SK-N-SH treated with all-trans-retinoic acid at 6 μM for 48 hours (cell line): Measurements from ENCODE around the gene DMD.

ENCODE experiments used
- ATAC-seq: fragments of 200-7000 bp; cut with Tn5 transposase; 3 replicates; pipeline ENCODE4 v1.9.1; 2020; ENCODE audit warnings: mild to moderate bottlenecking, moderate library complexity
- ARNTL ChIP-seq: fragments of 450-650 bp; formaldehyde crosslinking; IDR thresholded peaks from 2 replicates; pipeline ENCODE4 v1.5.0; 2020; ENCODE audit warnings: low read depth, mild to moderate bottlenecking, moderate library complexity, borderline replicate concordance
- BACH2 ChIP-seq: fragments of 250-450 bp; sonication (Bioruptor Pico); IDR thresholded peaks from 2 replicates; pipeline ENCODE4 v1.9.0; 2021; ENCODE audit warnings: mild to moderate bottlenecking, borderline replicate concordance
- CREB5 ChIP-seq: fragments of 250-450 bp; sonication (Bioruptor Pico); IDR thresholded peaks from 2 replicates; pipeline ENCODE4 v1.5.1; 2020; ENCODE audit warnings: low read depth, mild to moderate bottlenecking, moderate library complexity
- CSRNP3 ChIP-seq: fragments of 250-450 bp; sonication (Bioruptor Pico); IDR thresholded peaks from 2 replicates; pipeline ENCODE4 v1.5.1; 2021; ENCODE audit warnings: mild to moderate bottlenecking, moderate library complexity
- ESRRG ChIP-seq: fragments of 250-450 bp; sonication (Bioruptor Pico); IDR thresholded peaks from 2 replicates; pipeline ENCODE4 v1.6.1; 2021; ENCODE audit warnings: mild to moderate bottlenecking
- GLIS3 ChIP-seq: fragments of 250-450 bp; sonication (Bioruptor Pico); IDR thresholded peaks from 2 replicates; pipeline ENCODE4 v1.5.0; 2020; ENCODE audit warnings: mild to moderate bottlenecking, moderate library complexity
- ISL1 ChIP-seq: fragments of 250-450 bp; sonication (Bioruptor Pico); IDR thresholded peaks from 2 replicates; pipeline ENCODE4 v2.1.2; 2022; ENCODE audit warnings: mild to moderate bottlenecking, moderate library complexity
- OSR1 ChIP-seq: fragments of 250-450 bp; sonication (Bioruptor Pico); IDR thresholded peaks from 2 replicates; pipeline ENCODE4 v1.8.0; 2022; ENCODE audit warnings: moderate library complexity, mild to moderate bottlenecking, inconsistent platforms
- PPARA ChIP-seq: fragments of 250-450 bp; sonication (Bioruptor Pico); IDR thresholded peaks from 2 replicates; pipeline ENCODE4 v1.5.0; 2020; ENCODE audit warnings: mild to moderate bottlenecking, borderline replicate concordance
- RARB ChIP-seq: fragments of 250-450 bp; sonication (Bioruptor Pico); IDR thresholded peaks from 2 replicates; pipeline ENCODE4 v1.8.0; 2021; ENCODE audit warnings: mild to moderate bottlenecking, moderate library complexity
- SNAI2 ChIP-seq: fragments of 250-450 bp; sonication (Bioruptor Pico); IDR thresholded peaks from 2 replicates; pipeline ENCODE4 v1.5.0; 2020; ENCODE audit warnings: mild to moderate bottlenecking, moderate library complexity
- TCF4 ChIP-seq: fragments of 250-450 bp; sonication (Bioruptor Pico); IDR thresholded peaks from 2 replicates; pipeline ENCODE4 v1.8.0; 2021; ENCODE audit warnings: mild to moderate bottlenecking, moderate library complexity, borderline replicate concordance
- TSHZ2 ChIP-seq: fragments of 250-450 bp; sonication (Bioruptor Pico); IDR thresholded peaks from 2 replicates; pipeline ENCODE4 v1.5.0; 2020; ENCODE audit warnings: mild to moderate bottlenecking, moderate library complexity
- ZC3H10 ChIP-seq: fragments of 250-450 bp; sonication (Bioruptor Pico); IDR thresholded peaks from 2 replicates; pipeline ENCODE4 v1.5.1; 2021; ENCODE audit warnings: mild to moderate bottlenecking, moderate library complexity
- ZFP3 ChIP-seq: fragments of 250-450 bp; sonication (Bioruptor Pico); IDR thresholded peaks from 2 replicates; pipeline ENCODE4 v1.5.0; 2020; ENCODE audit warnings: mild to moderate bottlenecking, moderate library complexity
- ZNF565 ChIP-seq: fragments of 450-650 bp; formaldehyde crosslinking; conservative IDR thresholded peaks from 2 replicates; pipeline ENCODE4 v1.5.0; 2020; ENCODE audit warnings: low read depth, mild to moderate bottlenecking, moderate library complexity
- ZNF70 ChIP-seq: fragments of 450-650 bp; formaldehyde crosslinking; IDR thresholded peaks from 2 replicates; pipeline ENCODE4 v1.5.0; 2020; ENCODE audit warnings: mild to moderate bottlenecking, moderate library complexity
- ZNF8 ChIP-seq: fragments of 450-650 bp; formaldehyde crosslinking; IDR thresholded peaks from 2 replicates; pipeline ENCODE4 v1.5.0; 2020; ENCODE audit warnings: mild to moderate bottlenecking, moderate library complexity
- TF ChIP-seq, protein P1 (sequence below): fragments of 250-450 bp; sonication (Bioruptor Pico); IDR thresholded peaks from 2 replicates; pipeline ENCODE4 v1.8.0; 2021; ENCODE audit warnings: low read depth, mild to moderate bottlenecking, moderate library complexity, borderline replicate concordance

DMD gene

DNA sequence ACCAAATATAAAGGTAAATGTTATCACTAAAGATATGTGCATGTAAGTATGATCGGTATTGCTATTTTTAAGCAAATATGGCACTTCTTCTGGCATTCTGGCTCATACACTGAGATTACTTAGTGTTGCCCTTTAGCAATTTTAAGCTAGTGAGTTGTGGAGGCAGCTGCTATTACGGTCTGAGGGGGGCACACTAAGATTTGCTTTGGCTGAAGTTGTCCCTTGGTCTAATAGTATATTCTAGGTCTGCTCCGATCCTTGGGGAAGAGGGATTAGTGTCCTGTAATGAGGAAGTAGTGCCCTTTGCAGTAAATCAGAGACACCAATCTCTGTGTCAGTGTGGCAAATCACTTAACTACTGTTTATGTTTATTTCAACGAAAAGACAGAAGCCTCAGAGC, 1943.0 kb downstream of the DMD start:
- ATAC-seq, result no peak
- TF ChIP-seq BACH2 (CRISPR knock-in tag), result no peak
- no peak for TF ChIP-seq RARB (CRISPR knock-in tag)
- TF ChIP-seq TCF4, result no peak
- no peak for TF ChIP-seq CREB5 (CRISPR knock-in tag)
- TF ChIP-seq SNAI2 (CRISPR knock-in tag), result no peak
- TF ChIP-seq, protein P1, sequence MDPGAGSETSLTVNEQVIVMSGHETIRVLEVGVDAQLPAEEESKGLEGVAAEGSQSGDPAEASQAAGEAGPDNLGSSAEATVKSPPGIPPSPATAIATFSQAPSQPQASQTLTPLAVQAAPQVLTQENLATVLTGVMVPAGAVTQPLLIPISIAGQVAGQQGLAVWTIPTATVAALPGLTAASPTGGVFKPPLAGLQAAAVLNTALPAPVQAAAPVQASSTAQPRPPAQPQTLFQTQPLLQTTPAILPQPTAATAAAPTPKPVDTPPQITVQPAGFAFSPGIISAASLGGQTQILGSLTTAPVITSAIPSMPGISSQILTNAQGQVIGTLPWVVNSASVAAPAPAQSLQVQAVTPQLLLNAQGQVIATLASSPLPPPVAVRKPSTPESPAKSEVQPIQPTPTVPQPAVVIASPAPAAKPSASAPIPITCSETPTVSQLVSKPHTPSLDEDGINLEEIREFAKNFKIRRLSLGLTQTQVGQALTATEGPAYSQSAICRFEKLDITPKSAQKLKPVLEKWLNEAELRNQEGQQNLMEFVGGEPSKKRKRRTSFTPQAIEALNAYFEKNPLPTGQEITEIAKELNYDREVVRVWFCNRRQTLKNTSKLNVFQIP (CRISPR knock-in tag), result no peak
- TF ChIP-seq ESRRG (CRISPR knock-in tag), result no peak
- TF ChIP-seq CSRNP3 (CRISPR knock-in tag), result no peak
- TF ChIP-seq TSHZ2 (CRISPR knock-in tag), result no peak
- TF ChIP-seq ARNTL (CRISPR knock-in tag), result no peak
- TF ChIP-seq PPARA (CRISPR knock-in tag), result no peak

GRCh38 chrX:31266203-31267076, 1944.9 kb downstream of the DMD start:
- ATAC-seq, result peak; percentile 93
- no peak for TF ChIP-seq ARNTL (CRISPR knock-in tag)
- no peak for TF ChIP-seq ZNF565 (CRISPR knock-in tag)
- TF ChIP-seq ZC3H10 (CRISPR knock-in tag), result no peak
- no peak for TF ChIP-seq ISL1 (CRISPR knock-in tag)
- no peak for TF ChIP-seq GLIS3
- TF ChIP-seq ZNF8, result no peak
- TF ChIP-seq ZNF70 (CRISPR knock-in tag), result no peak
- no peak for TF ChIP-seq CREB5 (CRISPR knock-in tag)

- no peak for ATAC-seq
- TF ChIP-seq ZNF8, result no peak
Measured at GRCh38 chrX:31265383-31265782, 1946.0 kb downstream of the DMD start.

DNA sequence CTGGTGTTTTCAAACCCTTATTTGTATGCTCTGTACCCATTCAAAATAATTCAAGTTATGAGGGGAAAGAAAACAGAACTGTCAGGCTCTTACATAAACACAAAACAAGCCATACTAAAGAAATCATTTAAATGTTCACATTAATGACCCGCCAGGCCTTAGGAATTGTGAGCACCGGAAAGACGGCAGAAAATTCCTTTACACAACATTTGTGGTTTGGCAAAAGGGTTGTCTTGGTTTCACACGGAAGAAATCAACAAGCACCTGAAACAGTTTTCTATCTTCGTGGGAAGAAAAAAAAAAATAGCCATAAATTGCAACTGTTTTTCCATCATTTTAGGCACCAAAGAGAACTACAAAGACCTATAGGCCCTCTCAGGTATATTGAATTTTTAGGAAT, 1951.0 kb downstream of the DMD start:
- ATAC-seq, result no peak
- TF ChIP-seq CREB5 (CRISPR knock-in tag) (no peak), TSHZ2 (CRISPR knock-in tag) (no peak), PPARA (CRISPR knock-in tag) (no peak), OSR1 (CRISPR knock-in tag) (no peak), ESRRG (CRISPR knock-in tag) (no peak), ZFP3 (no peak), GLIS3 (no peak), ISL1 (CRISPR knock-in tag) (no peak)
- TF ChIP-seq, protein P1 (CRISPR knock-in tag), result no peak
